Activated B cell treated with CpG ODN at 0.5 μM for 24 hours (primary cell): ENCODE data around the gene CD63. TPM values are rescaled to one million over a fixed set of nuclear protein-coding genes. Genes with fewer than 3 reads are reported as not detected.

Experiments used
- ATAC-seq: fragments of 200-7000 bp; cut with Tn5 transposase; one replicate; pipeline ENCODE4 v1.10.0; 2021; ENCODE audit warnings: low read depth, mild to moderate bottlenecking, moderate library complexity
- CTCF ChIA-PET: fragments of 350-600 bp; sonication (Branson Sonifier 250); formaldehyde crosslinking; loops from one replicate; lab custom pipeline; 2021; ENCODE audit warnings: antibody characterized with exemption; lab: Charles Lee
- POLR2A ChIA-PET: fragments of 350-600 bp; sonication (Branson Sonifier 250); formaldehyde crosslinking; loops from one replicate; lab custom pipeline; 2021; ENCODE audit warnings: antibody characterized with exemption; lab: Charles Lee
- DNase-seq: peaks from one replicate; pipeline ENCODE4 v3.0.0; 2022
- H3K27ac Mint-ChIP-seq: one replicate; pipeline ENCODE4 v1.8.0; 2020; ENCODE audit warnings: mixed read lengths
- H3K27me3 Mint-ChIP-seq: one replicate; pipeline ENCODE4 v1.8.0; 2021; ENCODE audit warnings: mixed read lengths
- H3K36me3 Mint-ChIP-seq: one replicate; pipeline ENCODE4 v1.8.0; 2021; ENCODE audit warnings: low read depth, mixed read lengths
- H3K4me1 Mint-ChIP-seq: one replicate; pipeline ENCODE4 v1.8.0; 2021; ENCODE audit warnings: mixed read lengths
- H3K4me3 Mint-ChIP-seq: one replicate; pipeline ENCODE4 v1.8.0; 2020; ENCODE audit warnings: mild to moderate bottlenecking, mixed read lengths
- H3K9me3 Mint-ChIP-seq: one replicate; pipeline ENCODE4 v1.8.0; 2020; ENCODE audit warnings: mixed read lengths
- intact Hi-C: fragments of 100-400 bp; cut with micrococcal nuclease; formaldehyde crosslinking; loops from one replicate; pipeline ENCODE4 v1.15.1; 2024
- total RNA-seq: library from RNA; stranded (reverse); gene quantifications from 2 replicates; pipeline ENCODE4 v1.2.3, GENCODE V29; 2022
- TF ChIP-seq, protein P1 (sequence below): fragments of 200-600 bp; IDR thresholded peaks from one replicate; pipeline ENCODE4 v1.8.0; 2022; ENCODE audit warnings: antibody characterized with exemption, mild to moderate bottlenecking

The CD63 gene
- total RNA-seq, 1 donor from 2014 or later, result 104 TPM

DNA sequence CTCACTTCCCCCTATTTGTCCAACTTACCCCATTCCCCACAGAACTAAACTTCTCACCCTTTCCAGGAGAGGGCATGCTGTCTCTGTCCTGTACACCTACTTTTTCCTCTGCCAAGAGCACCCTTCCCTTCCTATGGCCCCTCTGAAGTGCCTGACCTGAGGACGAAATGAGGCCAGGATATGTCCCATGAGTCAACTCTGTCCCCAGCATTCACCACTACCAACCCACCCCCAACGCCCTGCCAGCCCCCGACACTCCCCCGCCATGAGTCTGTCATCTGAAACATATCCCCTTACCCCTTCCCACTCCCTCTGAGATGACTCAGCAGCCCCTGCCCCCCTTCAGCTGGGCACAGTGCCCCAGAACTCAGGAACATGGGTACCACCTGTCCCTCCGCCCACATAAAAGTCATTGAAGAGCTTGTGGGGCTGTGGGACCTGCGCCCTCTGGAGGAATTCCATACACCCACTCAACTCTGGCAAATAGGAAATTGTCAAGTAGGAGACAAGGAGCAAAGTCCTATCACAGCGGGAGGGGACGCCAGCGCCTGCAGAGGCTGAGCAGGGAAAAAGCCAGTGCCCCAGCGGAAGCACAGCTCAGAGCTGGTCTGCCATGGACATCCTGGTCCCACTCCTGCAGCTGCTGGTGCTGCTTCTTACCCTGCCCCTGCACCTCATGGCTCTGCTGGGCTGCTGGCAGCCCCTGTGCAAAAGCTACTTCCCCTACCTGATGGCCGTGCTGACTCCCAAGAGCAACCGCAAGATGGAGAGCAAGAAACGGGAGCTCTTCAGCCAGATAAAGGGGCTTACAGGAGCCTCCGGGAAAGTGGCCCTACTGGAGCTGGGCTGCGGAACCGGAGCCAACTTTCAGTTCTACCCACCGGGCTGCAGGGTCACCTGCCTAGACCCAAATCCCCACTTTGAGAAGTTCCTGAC, 47.4 kb downstream of the CD63 start:
- ChIA-PET POLR2A (interaction anchor here (0.9 to 1.9 kb wide), 2 partner anchors 8 to 35 kb away, joined by 4 to 10 read pairs; partner anchors contain the start of gene BLOC1S1), CTCF (interaction anchor here (0.8 to 1.4 kb wide), 4 partner anchors 8 to 56 kb away, joined by 3 to 4 read pairs (median 4); no protein-coding TSS in a partner anchor)
- intact Hi-C loops, result loop anchor here (2.0 kb wide), 1 partner anchor 25 kb away; the partner anchor contains the start of gene ITGA7
- H3K4me3 Mint-ChIP-seq, result peak overlapping the region; percentile 68
- DNase-seq, result no peak
- peaks cover 33% of the 10 kb centered on the region for H3K4me1 Mint-ChIP-seq
- no peaks in the 10 kb centered on the region for H3K36me3 Mint-ChIP-seq
- no peaks in the 10 kb centered on the region for H3K9me3 Mint-ChIP-seq
- peak; percentile 28 for ATAC-seq
- TF ChIP-seq, protein P1, sequence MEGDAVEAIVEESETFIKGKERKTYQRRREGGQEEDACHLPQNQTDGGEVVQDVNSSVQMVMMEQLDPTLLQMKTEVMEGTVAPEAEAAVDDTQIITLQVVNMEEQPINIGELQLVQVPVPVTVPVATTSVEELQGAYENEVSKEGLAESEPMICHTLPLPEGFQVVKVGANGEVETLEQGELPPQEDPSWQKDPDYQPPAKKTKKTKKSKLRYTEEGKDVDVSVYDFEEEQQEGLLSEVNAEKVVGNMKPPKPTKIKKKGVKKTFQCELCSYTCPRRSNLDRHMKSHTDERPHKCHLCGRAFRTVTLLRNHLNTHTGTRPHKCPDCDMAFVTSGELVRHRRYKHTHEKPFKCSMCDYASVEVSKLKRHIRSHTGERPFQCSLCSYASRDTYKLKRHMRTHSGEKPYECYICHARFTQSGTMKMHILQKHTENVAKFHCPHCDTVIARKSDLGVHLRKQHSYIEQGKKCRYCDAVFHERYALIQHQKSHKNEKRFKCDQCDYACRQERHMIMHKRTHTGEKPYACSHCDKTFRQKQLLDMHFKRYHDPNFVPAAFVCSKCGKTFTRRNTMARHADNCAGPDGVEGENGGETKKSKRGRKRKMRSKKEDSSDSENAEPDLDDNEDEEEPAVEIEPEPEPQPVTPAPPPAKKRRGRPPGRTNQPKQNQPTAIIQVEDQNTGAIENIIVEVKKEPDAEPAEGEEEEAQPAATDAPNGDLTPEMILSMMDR, result no peak
- no peaks in the 10 kb centered on the region for H3K27me3 Mint-ChIP-seq
- H3K27ac Mint-ChIP-seq, result no peak overlapping the region

DNA sequence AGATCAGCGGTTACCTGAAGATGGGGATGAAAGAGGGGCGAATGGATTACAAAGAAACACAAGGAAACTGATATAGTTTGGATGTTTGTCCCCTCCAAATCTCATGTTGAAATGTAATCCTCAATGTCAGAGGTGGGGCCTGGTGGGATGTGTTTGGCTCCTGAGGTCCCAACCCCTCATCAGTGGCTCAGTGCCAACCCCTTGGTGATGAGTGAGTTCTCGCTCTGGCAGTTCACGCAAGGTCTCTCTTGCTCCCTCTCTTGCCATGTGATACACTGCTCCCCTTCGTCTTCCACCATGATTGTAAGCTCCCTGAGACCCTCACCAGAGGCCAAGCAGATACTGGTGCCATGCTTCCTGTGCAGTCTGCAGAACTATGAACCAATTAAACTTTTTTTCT, 49.1 kb downstream of the CD63 start:
- peaks cover 35% of the 10 kb centered on the region for H3K4me1 Mint-ChIP-seq
- H3K36me3 Mint-ChIP-seq, result no peaks in the 10 kb centered on the region
- POLR2A ChIA-PET, result no interaction called here
- no peak for DNase-seq
- no peaks in the 10 kb centered on the region for H3K27me3 Mint-ChIP-seq
- H3K27ac Mint-ChIP-seq, result no peak overlapping the region
- no peak overlapping the region for H3K4me3 Mint-ChIP-seq
- H3K9me3 Mint-ChIP-seq, result no peaks in the 10 kb centered on the region
- no peak for ATAC-seq
- TF ChIP-seq, protein P1, result no peak
- intact Hi-C loops, result no loop called here
- CTCF ChIA-PET, result no interaction called here

DNA sequence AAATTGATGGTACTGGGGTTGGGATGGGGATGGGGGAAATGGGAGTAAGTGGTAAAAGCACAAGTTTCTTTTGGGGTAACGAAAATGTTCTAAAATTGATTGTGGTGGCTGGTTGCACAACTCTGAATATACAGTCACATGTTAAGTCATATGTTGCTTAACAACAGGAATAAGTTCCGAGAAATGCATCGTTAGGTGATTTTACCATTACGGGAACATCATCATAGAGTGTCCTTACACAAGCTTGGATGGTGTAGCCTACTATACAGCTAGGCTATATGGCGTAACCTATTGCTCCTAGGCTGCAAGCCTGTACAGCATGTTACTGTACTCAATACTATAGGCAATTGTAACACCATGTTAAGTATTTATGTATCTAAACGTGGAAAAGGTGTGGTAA, 52.1 kb downstream of the CD63 start:
- H3K4me3 Mint-ChIP-seq, result no peak overlapping the region
- H3K27ac Mint-ChIP-seq, result no peak overlapping the region
- intact Hi-C loops, result no loop called here

DNA sequence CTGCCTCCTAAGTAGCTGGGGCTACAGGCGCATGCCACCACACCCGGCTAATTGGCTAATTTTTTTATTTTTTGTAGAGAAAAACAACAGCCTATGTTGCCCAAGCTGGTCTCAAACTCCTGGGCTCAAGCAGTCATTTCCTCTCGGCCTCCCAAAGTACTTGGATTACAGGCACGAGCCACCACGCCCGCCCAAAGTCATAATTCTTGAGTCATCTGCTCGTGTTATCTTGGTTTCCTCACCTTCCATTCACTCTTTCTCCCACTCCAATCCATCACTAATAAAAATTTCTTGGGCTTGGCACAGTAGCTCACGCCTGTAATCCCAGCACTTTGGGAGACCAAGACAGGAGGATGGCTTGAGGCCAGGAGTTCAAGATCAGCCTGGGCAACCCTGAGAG, 53.1 kb downstream of the CD63 start:
- no peaks in the 10 kb centered on the region for H3K9me3 Mint-ChIP-seq
- peaks cover 28% of the 10 kb centered on the region for H3K4me1 Mint-ChIP-seq
- TF ChIP-seq, protein P1, result no peak
- POLR2A ChIA-PET, result interaction anchor here (1.0 kb wide), 1 partner anchor 63 kb away, joined by 3 read pairs; no protein-coding TSS in a partner anchor
- H3K27me3 Mint-ChIP-seq, result no peaks in the 10 kb centered on the region
- no peaks in the 10 kb centered on the region for H3K36me3 Mint-ChIP-seq
- ATAC-seq (no peak), DNase-seq (no peak)
- no peak overlapping the region for H3K27ac Mint-ChIP-seq
- H3K4me3 Mint-ChIP-seq, result no peak overlapping the region
- intact Hi-C loops, result no loop called here
- CTCF ChIA-PET, result interaction anchor here (2.9 kb wide), 1 partner anchor 20 kb away, joined by 12 read pairs; no protein-coding TSS in a partner anchor

More for the DNA sequence above, 52.1 kb downstream of the CD63 start:
- Mint-ChIP-seq H3K27me3 (no peaks in the 10 kb centered on the region), H3K9me3 (no peaks in the 10 kb centered on the region), H3K36me3 (no peaks in the 10 kb centered on the region), H3K4me1 (peaks cover 36% of the 10 kb centered on the region)
- TF ChIP-seq, protein P1, result no peak
- ChIA-PET POLR2A (no interaction called here), CTCF (interaction anchor here (2.9 kb wide), 1 partner anchor 21 kb away, joined by 12 read pairs; no protein-coding TSS in a partner anchor)
- ATAC-seq (no peak), DNase-seq (no peak)

Other genes starting within 250 kb of the CD63 start
- gene OR6C68, start 236.6 kb downstream of the CD63 start, total RNA-seq, result not detected in 2 replicates
- not detected in 2 replicates for gene OR6C4, start 179.4 kb downstream of the CD63 start, total RNA-seq
- gene OR2AP1, start 156.5 kb downstream of the CD63 start, total RNA-seq, result 0.32 TPM in 1 of 2 replicates, not detected in the other
- not detected in 2 replicates for gene OR10P1, start 92.1 kb downstream of the CD63 start, total RNA-seq
- gene ITGA7, start 21.1 kb downstream of the CD63 start, total RNA-seq, result 1.4 and 2.1 TPM in 2 replicates
- 91.0 and 104 TPM in 2 replicates for gene BLOC1S1, start 13.0 kb downstream of the CD63 start, total RNA-seq
- gene RDH5, start 8.6 kb downstream of the CD63 start, total RNA-seq, result 10.3 and 16.5 TPM in 2 replicates
- 5.2 and 6.4 TPM in 2 replicates for gene GDF11, start 14.1 kb upstream of the CD63 start, total RNA-seq
- 53.6 and 58.7 TPM in 2 replicates for gene SARNP, start 88.7 kb upstream of the CD63 start, total RNA-seq
- 68.0 and 70.9 TPM in 2 replicates for gene ORMDL2, start 89.0 kb upstream of the CD63 start, total RNA-seq
- gene DNAJC14, start 100.6 kb upstream of the CD63 start, total RNA-seq, result 34.2 and 37.4 TPM in 2 replicates
- 0.31 TPM in 1 of 2 replicates, not detected in the other for gene MMP19, start 113.9 kb upstream of the CD63 start, total RNA-seq
- gene PYM1, start 198.9 kb upstream of the CD63 start, total RNA-seq, result 39.6 and 41.7 TPM in 2 replicates
- 86.8 and 95.9 TPM in 2 replicates for gene DGKA, start 202.2 kb upstream of the CD63 start, total RNA-seq
- gene PMEL, start 237.0 kb upstream of the CD63 start, total RNA-seq, result 0.27 TPM in 1 of 2 replicates, not detected in the other
- 25.7 and 29.0 TPM in 2 replicates for gene CDK2, start 237.8 kb upstream of the CD63 start, total RNA-seq
- gene RAB5B, start 245.1 kb upstream of the CD63 start, total RNA-seq, result 82.1 and 83.8 TPM in 2 replicates